HCT116 (cell line): ENCODE data around the gene MRPL58. TPM values are rescaled to one million over a fixed set of nuclear protein-coding genes. Genes with fewer than 3 reads are reported as not detected.
"Not testable (repeated sequence)": the region's sequence is repeated elsewhere in the genome, so short reads cannot be mapped to it uniquely, and the experiment has no call there.

Source experiments
- ATAC-seq: fragments of 200-7000 bp; cut with Tn5 transposase; 2 replicates; pipeline ENCODE4 v1.9.1; 2020; ENCODE audit warnings: mild to moderate bottlenecking, moderate library complexity
- BruUV-seq: library from RNA; stranded (reverse); fragments of 400-500 nt; replicated peaks from 2 replicates; lab custom pipeline; 2021; lab: Mats Ljungman, UMichigan
- CTCF ChIA-PET: fragments of 300-600 bp; sonication (Branson Sonifier 250); formaldehyde crosslinking; loops from one replicate; lab custom pipeline; 2021; ENCODE audit warnings: antibody characterized with exemption; lab: Charles Lee
- POLR2A ChIA-PET: fragments of 300-600, 350-600 bp; sonication (Branson Sonifier 250); formaldehyde crosslinking; loops from one replicate; lab custom pipeline; 2021; ENCODE audit warnings: antibody characterized with exemption; lab: Charles Lee
- RAD21 ChIA-PET, 2 experiments: fragments of 300-600 bp; sonication (Branson Sonifier 250); formaldehyde crosslinking; loops; one replicate each; lab custom pipeline; 2023; ENCODE audit warnings: low total read pairs in 2 of 2; ENCODE audit not compliant: uncharacterized antibody in 2 of 2, unreplicated experiment in 2 of 2, low non-redundant PET in 1 of 2; lab: Charles Lee
- DNase-seq: peaks from one replicate; pipeline ENCODE4 v3.0.0-alpha.2; 2010; ENCODE audit warnings: low read depth, low spot score
- H2AFZ ChIP-seq: fragments of 200-600 bp; shearing (Covaris generic), sonication (generic); 2 replicates; pipeline ENCODE4 v1.6.1; 2017; ENCODE audit warnings: low read depth, mixed run types, mixed read lengths, antibody characterized with exemption, low read length; ENCODE audit not compliant: poor library complexity, severe bottlenecking
- H3K27ac ChIP-seq: 2 replicates; pipeline ENCODE4 v1.5.1; 2012; ENCODE audit warnings: low read depth, low read length
- H3K27me3 ChIP-seq: fragments of 200-600 bp; sonication (generic); 2 replicates; pipeline ENCODE4 v1.6.1; 2016; ENCODE audit warnings: mixed run types, low read length, mixed read lengths; ENCODE audit not compliant: insufficient read depth
- H3K36me3 ChIP-seq, 2 experiments: fragments of 200-500 bp in 1 of 2; fragments of 200-600 bp in 1 of 2; sonication (Bioruptor generic) in 1 of 2; sonication (generic) in 1 of 2; 2 replicates each; pipeline versions ENCODE4 v1.5.1 to v1.6.1; 2014 to 2016; ENCODE audit warnings: low read length in 2 of 2, inconsistent platforms in 1 of 2, mixed read lengths in 1 of 2, mixed run types in 1 of 2; ENCODE audit not compliant: insufficient read depth in 2 of 2, control insufficient read depth in 1 of 2
- H3K4me1 ChIP-seq, 2 experiments: fragments of 200-600 bp in 1 of 2; sonication (generic) in 1 of 2; 2 replicates each; pipeline versions ENCODE4 v1.5.1 to v1.6.1; 2012 to 2017; ENCODE audit warnings: low read length in 2 of 2, inconsistent platforms in 1 of 2, mild to moderate bottlenecking in 1 of 2, mixed read lengths in 1 of 2, mixed run types in 1 of 2, moderate library complexity in 1 of 2; ENCODE audit not compliant: insufficient read depth in 2 of 2, control insufficient read depth in 1 of 2
- H3K4me2 ChIP-seq: fragments of 200-600 bp; sonication (generic); 2 replicates; pipeline ENCODE4 v1.6.1; 2017; ENCODE audit warnings: mixed run types, low read length, mixed read lengths
- H3K4me3 ChIP-seq, 2 experiments: fragments of 200-600 bp in 1 of 2; sonication (generic) in 1 of 2; replicated peaks in 1 of 2; 2 replicates each; pipeline ENCODE4 v1.5.1; 2011 to 2016; ENCODE audit warnings: low read length in 2 of 2, control low read depth in 1 of 2, low read depth in 1 of 2, mild to moderate bottlenecking in 1 of 2, mixed read lengths in 1 of 2, mixed run types in 1 of 2
- H3K79me2 ChIP-seq: fragments of 200-600 bp; sonication (generic); 2 replicates; pipeline ENCODE4 v1.6.1; 2017; ENCODE audit warnings: mild to moderate bottlenecking, mixed run types, low read length, moderate library complexity, mixed read lengths; ENCODE audit not compliant: insufficient read depth
- H3K9ac ChIP-seq: fragments of 200-600 bp; sonication (generic); 2 replicates; pipeline ENCODE4 v1.6.1; 2016; ENCODE audit warnings: low read length, mixed read lengths
- H3K9me2 ChIP-seq: fragments of 200-600 bp; sonication (generic), shearing (Covaris generic); 2 replicates; pipeline ENCODE4 v1.6.1; 2017; ENCODE audit warnings: mixed run types, mild to moderate bottlenecking, moderate library complexity; ENCODE audit not compliant: insufficient read depth
- H3K9me3 ChIP-seq, 2 experiments: fragments of 200-500 bp in 1 of 2; fragments of 200-600 bp in 1 of 2; sonication (Bioruptor generic) in 1 of 2; sonication (generic) in 1 of 2; 2 replicates each; pipeline ENCODE4 v1.6.1; 2014 to 2017; ENCODE audit warnings: low read length in 2 of 2, mixed read lengths in 2 of 2, inconsistent platforms in 1 of 2, low read depth in 1 of 2, mild to moderate bottlenecking in 1 of 2, mixed run types in 1 of 2, moderate library complexity in 1 of 2; ENCODE audit not compliant: control insufficient read depth in 1 of 2, insufficient read depth in 1 of 2
- H4K20me1 ChIP-seq: fragments of 200-600 bp; sonication (generic), shearing (Covaris generic); 2 replicates; pipeline ENCODE4 v1.6.1; 2017; ENCODE audit warnings: mixed run types, mild to moderate bottlenecking, moderate library complexity; ENCODE audit not compliant: insufficient read depth
- CBX3 ChIP-seq: IDR thresholded peaks from 2 replicates; pipeline ENCODE4 v1.6.1; 2012; ENCODE audit warnings: low read depth
- POLR2A ChIP-seq: IDR thresholded peaks from 2 replicates; pipeline ENCODE4 v1.7.0; 2011; ENCODE audit warnings: borderline replicate concordance; ENCODE audit not compliant: insufficient read depth, insufficient read length; ENCODE audit errors: extremely low read depth
- intact Hi-C: fragments of 100-400 bp; cut with micrococcal nuclease; formaldehyde crosslinking; loops from 2 replicates; pipeline ENCODE4 v1.10.0; 2022
- total RNA-seq: library from RNA; stranded (reverse); gene quantifications from one replicate; pipeline ENCODE4 v1.2.1, GENCODE V29; 2021; ENCODE audit not compliant: unreplicated experiment

The MRPL58 gene
- total RNA-seq, 1 experiment from 2014 or later: 80.5 TPM

- H3K4me3 ChIP-seq, H2AFZ ChIP-seq, H3K27me3 ChIP-seq, H3K79me2 ChIP-seq, H3K9ac ChIP-seq, RAD21 ChIA-PET, POLR2A ChIA-PET, BruUV-seq, H3K27ac ChIP-seq, H3K4me1 ChIP-seq, H4K20me1 ChIP-seq, ATAC-seq, intact Hi-C loops, H3K4me2 ChIP-seq, H3K9me2 ChIP-seq, DNase-seq, CTCF ChIA-PET: not testable (repeated sequence)
- Histone ChIP-seq H3K9me3 (peaks cover 11 to 18% of the 10 kb centered on the region in 2 experiments; a peak in 2 of 4 replicates), H3K36me3 (peaks cover under 1 to 10% of the 10 kb centered on the region in 2 experiments; a peak in 2 of 4 replicates)
Measured at GRCh38 chr17:75026650-75027049, 14.2 kb downstream of the MRPL58 start.

GRCh38 chr17:75030161-75030560 is 17.7 kb downstream of the MRPL58 start:
- Histone ChIP-seq H3K9ac (no peak overlapping the region), H3K27ac (no peak overlapping the region), H3K4me3 (no peak overlapping the region), H3K4me1 (peaks cover 20 to 32% of the 10 kb centered on the region in 2 experiments), H3K79me2 (no peaks in the 10 kb centered on the region), H3K27me3 (no peaks in the 10 kb centered on the region), H3K9me2 (no peaks in the 10 kb centered on the region), H3K9me3 (peaks cover 11 to 18% of the 10 kb centered on the region in 2 experiments; a peak in 2 of 4 replicates), H2AFZ (no peak overlapping the region), H4K20me1 (no peaks in the 10 kb centered on the region), H3K4me2 (no peak overlapping the region), H3K36me3 (no peaks in the 10 kb centered on the region)
- ChIA-PET CTCF (no interaction called here), POLR2A (no interaction called here), RAD21 (no interaction called here)
- DNase-seq (no peak), ATAC-seq (no peak)
- TF ChIP-seq CBX3 (peak; percentile 70), POLR2A (no peak)
- intact Hi-C loops: loop anchor here (5.0 kb wide), 2 partner anchors 68 to 158 kb away; partner anchors contain the start of gene FDXR
- no TSS peak for BruUV-seq
